Activated CD4-positive, alpha-beta memory T cell treated with anti-CD3 and anti-CD28 coated beads for 36 hours (primary cell): ENCODE data around the gene SLC16A5. TPM values are rescaled to one million over a fixed set of nuclear protein-coding genes. Genes with fewer than 3 reads are reported as not detected.
"Not testable (repeated sequence)": the region's sequence is repeated elsewhere in the genome, so short reads cannot be mapped to it uniquely, and the experiment has no call there.

Experiments used
- CTCF ChIA-PET: fragments of 350-600 bp; sonication (Branson Sonifier 250); formaldehyde crosslinking; loops from one replicate; lab custom pipeline; 2021; ENCODE audit warnings: antibody characterized with exemption, inconsistent platforms; lab: Charles Lee
- POLR2A ChIA-PET: fragments of 350-600 bp; sonication (Branson Sonifier 250); formaldehyde crosslinking; loops from one replicate; lab custom pipeline; 2021; ENCODE audit warnings: antibody characterized with exemption; lab: Charles Lee
- DNase-seq: peaks from one replicate; pipeline ENCODE4 v3.0.0-alpha.2; 2020
- H3K27ac Mint-ChIP-seq: one replicate; pipeline ENCODE4 v1.8.0; 2021; ENCODE audit warnings: mixed read lengths
- H3K27me3 Mint-ChIP-seq: one replicate; pipeline ENCODE4 v1.8.0; 2021; ENCODE audit warnings: mixed read lengths
- H3K36me3 Mint-ChIP-seq: one replicate; pipeline ENCODE4 v1.8.0; 2021; ENCODE audit warnings: mixed read lengths
- H3K4me1 Mint-ChIP-seq: one replicate; pipeline ENCODE4 v1.8.0; 2021; ENCODE audit warnings: low read depth, mixed read lengths
- H3K4me3 Mint-ChIP-seq: one replicate; pipeline ENCODE4 v1.8.0; 2021; ENCODE audit warnings: mild to moderate bottlenecking, mixed read lengths
- H3K9me3 Mint-ChIP-seq: one replicate; pipeline ENCODE4 v1.8.0; 2021; ENCODE audit warnings: mixed read lengths
- intact Hi-C: fragments of 100-400 bp; cut with micrococcal nuclease; formaldehyde crosslinking; loops from one replicate; pipeline ENCODE4 v1.15.1; 2023
- total RNA-seq, 2 experiments: library from RNA; stranded (reverse); gene quantifications; one replicate each; pipeline ENCODE4 v1.2.3, GENCODE V29; 2021

The SLC16A5 gene
- total RNA-seq, 2 experiments from 2014 or later, result 6.7 to 7.7 TPM

GRCh38 chr17:75064867-75065561 lies 22.7 kb upstream of the SLC16A5 start:
- H3K36me3 Mint-ChIP-seq, result peaks cover 27% of the 10 kb centered on the region
- no peak overlapping the region for H3K4me3 Mint-ChIP-seq
- no peak for DNase-seq
- H3K27ac Mint-ChIP-seq, result peak overlapping the region; percentile 87
- no peaks in the 10 kb centered on the region for H3K9me3 Mint-ChIP-seq
- intact Hi-C loops, result loop anchor here (5.0 kb wide), 1 partner anchor 87 kb away; the partner anchor contains the start of gene JPT1
- CTCF ChIA-PET, result interaction anchor here (2.5 kb wide), 1 partner anchor 49 kb away, joined by 11 read pairs; no protein-coding TSS in a partner anchor
- peaks cover 37% of the 10 kb centered on the region for H3K4me1 Mint-ChIP-seq
- POLR2A ChIA-PET, result no interaction called here
- no peaks in the 10 kb centered on the region for H3K27me3 Mint-ChIP-seq

- no peaks in the 10 kb centered on the region for H3K9me3 Mint-ChIP-seq
- DNase-seq, result peak; percentile 54
- CTCF ChIA-PET, result interaction anchor here (1.4 kb wide), 1 partner anchor 48 kb away, joined by 5 read pairs; no protein-coding TSS in a partner anchor
- intact Hi-C loops, result loop anchor here (5.0 kb wide), 1 partner anchor 87 kb away; the partner anchor contains the start of gene JPT1
- no peak overlapping the region for H3K4me3 Mint-ChIP-seq
- peak overlapping the region; percentile 87 for H3K27ac Mint-ChIP-seq
- H3K27me3 Mint-ChIP-seq, result no peaks in the 10 kb centered on the region
- H3K36me3 Mint-ChIP-seq, result peaks cover 27% of the 10 kb centered on the region
- POLR2A ChIA-PET, result interaction anchor here (0.6 kb wide), 1 partner anchor 30 kb away, joined by 4 read pairs; no protein-coding TSS in a partner anchor
- H3K4me1 Mint-ChIP-seq, result peaks cover 37% of the 10 kb centered on the region
These were observed 22.1 kb upstream of the SLC16A5 start for GRCh38 chr17:75065562-75066151.

GRCh38 chr17:75067856-75068255 lies 19.9 kb upstream of the SLC16A5 start:
- Mint-ChIP-seq H3K27ac (peak overlapping the region; percentile 73), H3K9me3 (no peaks in the 10 kb centered on the region), H3K4me3 (no peak overlapping the region), H3K36me3 (peaks cover 16% of the 10 kb centered on the region), H3K27me3 (no peaks in the 10 kb centered on the region), H3K4me1 (peaks cover 37% of the 10 kb centered on the region)
- ChIA-PET POLR2A (interaction anchor here (1.1 kb wide), 1 partner anchor 63 kb away, joined by 3 read pairs; the partner anchor contains the start of gene NT5C), CTCF (interaction anchor here (0.6 to 2.2 kb wide), 4 partner anchors 11 to 106 kb away, joined by 3 to 11 read pairs (median 8); no protein-coding TSS in a partner anchor)
- intact Hi-C loops, result loop anchor here (5.0 kb wide), 1 partner anchor 84 kb away; the partner anchor contains the start of gene JPT1
- peak; percentile 62 for DNase-seq

GRCh38 chr17:75068750-75069149 lies 19.0 kb upstream of the SLC16A5 start:
- DNase-seq, result no peak
- ChIA-PET POLR2A (no interaction called here), CTCF (interaction anchor here (0.6 to 2.2 kb wide), 6 partner anchors 9 to 1342 kb away, joined by 3 to 11 read pairs (median 6); no protein-coding TSS in a partner anchor)
- Mint-ChIP-seq H3K4me1 (peaks cover 37% of the 10 kb centered on the region), H3K27me3 (no peaks in the 10 kb centered on the region), H3K27ac (peak overlapping the region; percentile 9), H3K4me3 (no peak overlapping the region), H3K9me3 (no peaks in the 10 kb centered on the region), H3K36me3 (peaks cover 13% of the 10 kb centered on the region)
- intact Hi-C loops, result loop anchor here (5.0 kb wide), 1 partner anchor 84 kb away; the partner anchor contains the start of gene JPT1

- DNase-seq, result no peak
- no peak overlapping the region for H3K4me3 Mint-ChIP-seq
- peaks cover 32% of the 10 kb centered on the region for H3K4me1 Mint-ChIP-seq
- CTCF ChIA-PET, result interaction anchor here (0.9 to 2.0 kb wide), 6 partner anchors 10 to 132 kb away, joined by 3 to 9 read pairs (median 3); no protein-coding TSS in a partner anchor
- intact Hi-C loops, result loop anchor here (5.0 kb wide), 1 partner anchor 83 kb away; the partner anchor contains the start of gene JPT1
- POLR2A ChIA-PET, result interaction anchor here (1.0 kb wide), 1 partner anchor 193 kb away, joined by 5 read pairs; no protein-coding TSS in a partner anchor
- no peaks in the 10 kb centered on the region for H3K9me3 Mint-ChIP-seq
- H3K36me3 Mint-ChIP-seq, result peaks cover 4% of the 10 kb centered on the region
- H3K27ac Mint-ChIP-seq, result no peak overlapping the region
- H3K27me3 Mint-ChIP-seq, result no peaks in the 10 kb centered on the region
These were observed 18.0 kb upstream of the SLC16A5 start for GRCh38 chr17:75069783-75070182.

- H3K27me3 Mint-ChIP-seq, POLR2A ChIA-PET, H3K9me3 Mint-ChIP-seq, H3K4me3 Mint-ChIP-seq, H3K36me3 Mint-ChIP-seq, H3K27ac Mint-ChIP-seq, intact Hi-C loops, DNase-seq: not testable (repeated sequence)
- peaks cover 13% of the 10 kb centered on the region for H3K4me1 Mint-ChIP-seq
- CTCF ChIA-PET, result interaction anchor here (0.7 to 2.0 kb wide), 3 partner anchors 34 to 89 kb away, joined by 3 to 9 read pairs (median 3); no protein-coding TSS in a partner anchor
These were observed 16.1 kb upstream of the SLC16A5 start for GRCh38 chr17:75071478-75072271.

- CTCF ChIA-PET, result interaction anchor here (0.9 to 1.1 kb wide), 2 partner anchors 33 to 41 kb away, joined by 3 to 4 read pairs; no protein-coding TSS in a partner anchor
- H3K9me3 Mint-ChIP-seq, POLR2A ChIA-PET: not testable (repeated sequence)
These were observed 14.8 kb upstream of the SLC16A5 start for GRCh38 chr17:75072909-75073308.

GRCh38 chr17:75073618-75074047 lies 14.1 kb upstream of the SLC16A5 start:
- Mint-ChIP-seq H3K27ac (no peak overlapping the region), H3K4me3 (no peak overlapping the region), H3K4me1 (peaks cover 16% of the 10 kb centered on the region), H3K9me3 (no peaks in the 10 kb centered on the region), H3K27me3 (no peaks in the 10 kb centered on the region), H3K36me3 (no peaks in the 10 kb centered on the region)
- no peak for DNase-seq
- CTCF ChIA-PET, result interaction anchor here (1.1 to 1.6 kb wide), 3 partner anchors 40 to 128 kb away, joined by 4 to 5 read pairs (median 4); partner anchors contain the start of gene NT5C
- intact Hi-C loops, result no loop called here
- POLR2A ChIA-PET, result no interaction called here

More at GRCh38 chr17:75072909-75073308, 14.8 kb upstream of the SLC16A5 start:
- H3K27me3 Mint-ChIP-seq, H3K4me3 Mint-ChIP-seq, H3K27ac Mint-ChIP-seq, H3K36me3 Mint-ChIP-seq, DNase-seq, intact Hi-C loops: not testable (repeated sequence)
- H3K4me1 Mint-ChIP-seq, result peaks cover 13% of the 10 kb centered on the region

GRCh38 chr17:75074532-75074931 lies 13.2 kb upstream of the SLC16A5 start:
- Mint-ChIP-seq H3K4me3 (no peak overlapping the region), H3K36me3 (no peaks in the 10 kb centered on the region), H3K9me3 (no peaks in the 10 kb centered on the region), H3K27me3 (no peaks in the 10 kb centered on the region), H3K27ac (no peak overlapping the region), H3K4me1 (peaks cover 22% of the 10 kb centered on the region)
- no peak for DNase-seq
- ChIA-PET POLR2A (no interaction called here), CTCF (interaction anchor here (1.3 to 1.6 kb wide), 2 partner anchors 57 to 127 kb away, joined by 4 to 5 read pairs; partner anchors contain the start of gene NT5C)
- intact Hi-C loops, result no loop called here

GRCh38 chr17:75075597-75076336 lies 12.0 kb upstream of the SLC16A5 start:
- intact Hi-C loops, result loop anchor here (5.0 kb wide), 1 partner anchor 37 kb away; no protein-coding TSS in a partner anchor
- DNase-seq, result no peak
- Mint-ChIP-seq H3K36me3 (no peaks in the 10 kb centered on the region), H3K4me3 (no peak overlapping the region), H3K27me3 (no peaks in the 10 kb centered on the region), H3K4me1 (peaks cover 25% of the 10 kb centered on the region), H3K27ac (no peak overlapping the region), H3K9me3 (no peaks in the 10 kb centered on the region)
- POLR2A ChIA-PET, result no interaction called here
- CTCF ChIA-PET, result interaction anchor here (1.4 to 2.1 kb wide), 2 partner anchors 12 to 39 kb away, joined by 3 to 7 read pairs; partner anchors contain the start of gene SLC16A5
